Astrocyte of the hippocampus (primary cell): ENCODE data around the gene PBX4.

Experiments
- DNase-seq: peaks from one replicate; pipeline ENCODE4 v3.0.0; 2011; ENCODE audit warnings: low read depth, low spot score

PBX4 gene

GRCh38 chr19:19649580-19649995 lies 31.1 kb upstream of the PBX4 start:
- DNase-seq: no peak

GRCh38 chr19:19649155-19649554 lies 30.7 kb upstream of the PBX4 start:
- no peak for DNase-seq

- DNase-seq: no peak
These were observed 28.7 kb upstream of the PBX4 start for GRCh38 chr19:19647037-19647835.

GRCh38 chr19:19645233-19645870 lies 26.9 kb upstream of the PBX4 start:
- no peak for DNase-seq

GRCh38 chr19:19644054-19644388 lies 25.5 kb upstream of the PBX4 start:
- DNase-seq: no peak

GRCh38 chr19:19643158-19644053 lies 24.9 kb upstream of the PBX4 start, which contains the start of gene GMIP:
Gene GMIP (minus strand): TSS chr19:19643657. CDS start chr19:19643529, 128 bp downstream.
- DNase-seq: peak; percentile 78

GRCh38 chr19:19642506-19643157 lies 24.1 kb upstream of the PBX4 start:
- DNase-seq: peak; percentile 34

GRCh38 chr19:19637523-19638251 lies 19.2 kb upstream of the PBX4 start:
- DNase-seq: no peak

GRCh38 chr19:19637186-19637522 lies 18.7 kb upstream of the PBX4 start:
- DNase-seq: no peak

- no peak for DNase-seq
These were observed 18.2 kb upstream of the PBX4 start for GRCh38 chr19:19636573-19637185.

- DNase-seq: no peak
These were observed 16.8 kb upstream of the PBX4 start for GRCh38 chr19:19635313-19635702.

- DNase-seq: no peak
These were observed 16.2 kb upstream of the PBX4 start for GRCh38 chr19:19634516-19635312.

- DNase-seq: no peak
These were observed 15.4 kb upstream of the PBX4 start for GRCh38 chr19:19633711-19634515.

- no peak for DNase-seq
These were observed 14.2 kb upstream of the PBX4 start for GRCh38 chr19:19632661-19633060.

GRCh38 chr19:19631346-19631745 lies 12.9 kb upstream of the PBX4 start:
- no peak for DNase-seq

- no peak for DNase-seq
These were observed 11.9 kb upstream of the PBX4 start for GRCh38 chr19:19630426-19630825.

GRCh38 chr19:19630062-19630414 lies 11.6 kb upstream of the PBX4 start:
- no peak for DNase-seq

GRCh38 chr19:19628501-19629134 lies 10.1 kb upstream of the PBX4 start:
- DNase-seq: peak; percentile 75
